NCI-H345 (cell line): ENCODE measurements around the gene TAAR6.
"Not testable (repeated sequence)": the region's sequence is repeated elsewhere in the genome, so short reads cannot be mapped to it uniquely, and the experiment has no call there.

Source experiments
- DNase-seq: peaks from one replicate; lab custom pipeline; 2025; lab: John Stamatoyannopoulos, UW

Gene TAAR6

DNA sequence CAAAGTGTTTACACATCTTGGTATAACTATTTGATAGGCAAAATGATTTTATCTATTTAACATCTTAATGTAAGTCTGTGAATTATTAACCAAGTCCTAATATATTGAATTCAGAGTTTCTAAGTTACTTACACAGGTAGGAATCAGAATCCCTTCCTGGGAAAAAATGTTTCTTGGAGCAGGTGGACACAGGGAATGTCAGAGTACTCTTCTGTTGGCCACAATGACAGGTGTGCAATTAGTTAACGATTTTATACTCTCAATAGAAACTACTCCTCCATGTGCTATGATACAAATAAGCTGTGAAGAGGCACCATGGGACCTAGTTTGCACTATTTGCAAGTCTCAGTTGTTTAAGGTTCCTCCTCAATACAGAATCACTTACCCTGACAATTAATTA lies 20.2 kb downstream of the TAAR6 start:
- DNase-seq = no peak

- DNase-seq = no peak
Measured at GRCh38 chr6:132592855-132593254, 22.7 kb downstream of the TAAR6 start.

GRCh38 chr6:132596201-132596600 lies 26.1 kb downstream of the TAAR6 start:
- no peak for DNase-seq

- DNase-seq = no peak
Measured at GRCh38 chr6:132598473-132598872, 28.4 kb downstream of the TAAR6 start.

GRCh38 chr6:132600900-132601299 lies 30.8 kb downstream of the TAAR6 start:
- DNase-seq = not testable (repeated sequence)

DNA sequence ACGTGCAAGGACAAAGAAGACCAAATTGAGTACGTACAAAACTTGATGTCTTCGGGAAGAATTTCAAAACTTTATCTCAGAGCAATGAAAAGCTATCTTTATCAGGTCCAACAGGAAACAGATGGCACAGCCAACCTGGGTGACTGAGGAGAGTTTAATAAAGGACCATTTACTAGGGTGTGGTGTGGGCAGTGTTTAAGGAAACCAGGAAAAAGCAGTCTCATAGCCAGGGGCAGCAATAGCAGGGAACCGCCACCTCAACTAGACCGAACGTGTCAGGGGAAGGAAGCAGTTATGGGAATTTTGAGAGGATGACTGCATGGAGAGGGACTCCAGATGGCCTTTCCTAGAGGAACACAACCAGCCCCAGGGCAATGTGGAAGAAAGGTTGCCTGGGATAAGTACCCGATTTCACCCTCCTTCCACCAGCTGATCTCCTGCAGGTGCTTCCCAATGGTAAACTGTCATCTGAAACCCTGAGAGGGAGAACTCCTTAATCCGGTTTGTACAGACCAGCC lies 34.6 kb downstream of the TAAR6 start:
- no peak for DNase-seq

GRCh38 chr6:132607544-132608233 lies 37.6 kb downstream of the TAAR6 start:
- no peak for DNase-seq

- DNase-seq = no peak
Measured at GRCh38 chr6:132611616-132612015, 41.5 kb downstream of the TAAR6 start.

DNA sequence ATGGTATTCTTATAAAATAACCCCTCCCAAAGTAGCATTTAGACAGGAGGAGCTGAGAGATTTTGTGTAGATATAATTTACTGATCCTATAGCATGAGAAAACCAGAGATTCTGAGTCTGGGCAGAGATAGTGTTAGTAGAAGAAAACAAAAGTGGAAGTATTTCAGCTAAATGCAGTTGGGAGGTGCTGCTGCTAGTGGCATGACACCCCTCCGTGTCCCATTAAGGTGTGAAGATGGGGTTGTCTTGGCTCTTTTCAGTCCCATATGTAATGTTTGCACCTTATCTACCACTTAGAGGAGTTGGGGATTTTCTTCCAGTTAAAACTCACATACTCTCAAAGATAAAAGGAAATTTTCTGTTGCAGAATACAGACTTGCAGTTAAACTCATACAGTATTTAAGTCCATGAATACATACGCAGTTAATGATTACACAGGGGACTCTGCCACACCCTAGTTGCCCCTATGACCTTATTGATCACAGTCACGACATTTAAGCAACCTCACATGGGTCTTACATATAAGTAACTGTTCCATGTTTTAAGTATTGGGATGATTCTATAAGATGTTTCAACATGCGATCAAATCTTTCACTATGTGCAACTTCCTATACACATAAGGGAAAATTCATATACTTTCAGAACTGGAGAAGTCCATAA lies 42.5 kb downstream of the TAAR6 start:
- no peak for DNase-seq

GRCh38 chr6:132614554-132614953 lies 44.4 kb downstream of the TAAR6 start:
- no peak for DNase-seq

- DNase-seq = no peak
Measured at GRCh38 chr6:132616677-132617076, 46.6 kb downstream of the TAAR6 start.
